ENCODE measurements around the gene CRADD.

Gene CRADD

GRCh38 chr12:93848523-93849101, 171.4 kb downstream of the CRADD start:
- no peak for ATAC-seq (ENCODE audit: insufficient read depth, low read depth)
- no peak for TF ChIP-seq EZH2 (IDR thresholded peaks at IDR 0.05; ENCODE audit: borderline replicate concordance, low read depth, low read length, severe bottlenecking)
- no peak for TF ChIP-seq CTCF (IDR thresholded peaks at IDR 0.05; ENCODE audit: borderline replicate concordance, extremely low read depth, low read length, poor library complexity, severe bottlenecking)
- H2AFZ ChIP-seq (ENCODE audit: low read depth, low read length), result no peak overlapping the region

GRCh38 chr12:93849946-93850345, 172.8 kb downstream of the CRADD start:
- no peaks in the 10 kb centered on the region for H3K79me2 ChIP-seq (ENCODE audit: insufficient read depth, low read length)
- TF ChIP-seq CTCF (IDR thresholded peaks at IDR 0.05; ENCODE audit: borderline replicate concordance, extremely low read depth, low read length, poor library complexity, severe bottlenecking) (no peak), EZH2 (IDR thresholded peaks at IDR 0.05; ENCODE audit: borderline replicate concordance, low read depth, low read length, severe bottlenecking) (no peak)
- no peak for ATAC-seq (ENCODE audit: insufficient read depth, low read depth)

More at GRCh38 chr12:93848523-93849101, 171.4 kb downstream of the CRADD start:
- 0 out of 2 replicates have a peak, but pooled peaks cover 4% of the 10 kb centered on the region for H3K36me3 ChIP-seq (ENCODE audit: insufficient read depth, low read length)
- H3K4me2 ChIP-seq (ENCODE audit: insufficient read depth, low read length), result no peak overlapping the region
- no peaks in the 10 kb centered on the region for H3K79me2 ChIP-seq (ENCODE audit: insufficient read depth, low read length)
- H3K4me3 ChIP-seq (ENCODE audit: low read depth in 1 of 2, low read length in 2 of 2), result no peak overlapping the region
- no peak for DNase-seq
- peaks cover 42% of the 10 kb centered on the region for H3K4me1 ChIP-seq (ENCODE audit: insufficient read depth, low read length)
- no peak overlapping the region for H3K9ac ChIP-seq (ENCODE audit: low read depth, low read length)
- no peaks in the 10 kb centered on the region for H4K20me1 ChIP-seq (ENCODE audit: insufficient read depth, low read length)
- peak overlapping the region; percentile 11 for H3K27ac ChIP-seq (ENCODE audit: low read length)
- no peaks in the 10 kb centered on the region for H3K27me3 ChIP-seq (ENCODE audit: insufficient read depth, low read length, poor library complexity)
- H3K9me3 ChIP-seq (ENCODE audit: insufficient read depth, low read length, severe bottlenecking), result no peaks in the 10 kb centered on the region

GRCh38 chr12:93850481-93851256, 173.5 kb downstream of the CRADD start:
- H2AFZ ChIP-seq (ENCODE audit: low read depth, low read length), result peak overlapping the region; percentile 33
- H3K9me3 ChIP-seq (ENCODE audit: insufficient read depth, low read length, severe bottlenecking), result no peaks in the 10 kb centered on the region
- 0 out of 2 replicates have a peak, but pooled peaks cover 4% of the 10 kb centered on the region for H3K36me3 ChIP-seq (ENCODE audit: insufficient read depth, low read length)
- H3K4me3 ChIP-seq (ENCODE audit: low read depth in 1 of 2, low read length in 2 of 2), result no peak overlapping the region; a peak in 1 of 4 replicates
- no peaks in the 10 kb centered on the region for H3K27me3 ChIP-seq (ENCODE audit: insufficient read depth, low read length, poor library complexity)
- H4K20me1 ChIP-seq (ENCODE audit: insufficient read depth, low read length), result no peaks in the 10 kb centered on the region
- H3K27ac ChIP-seq (ENCODE audit: low read length), result peak overlapping the region; percentile 72
- TF ChIP-seq CTCF (IDR thresholded peaks at IDR 0.05; ENCODE audit: borderline replicate concordance, extremely low read depth, low read length, poor library complexity, severe bottlenecking) (no peak), EZH2 (IDR thresholded peaks at IDR 0.05; ENCODE audit: borderline replicate concordance, low read depth, low read length, severe bottlenecking) (no peak)
- peak overlapping the region; percentile 44 for H3K4me2 ChIP-seq (ENCODE audit: insufficient read depth, low read length)
- H3K79me2 ChIP-seq (ENCODE audit: insufficient read depth, low read length), result no peaks in the 10 kb centered on the region
- ATAC-seq (ENCODE audit: insufficient read depth, low read depth) (no peak), DNase-seq (no peak)
- no peak overlapping the region for H3K9ac ChIP-seq (ENCODE audit: low read depth, low read length)
- peaks cover 49% of the 10 kb centered on the region for H3K4me1 ChIP-seq (ENCODE audit: insufficient read depth, low read length)

More at GRCh38 chr12:93849946-93850345, 172.8 kb downstream of the CRADD start:
- H3K4me2 ChIP-seq (ENCODE audit: insufficient read depth, low read length), result no peak overlapping the region
- H3K27me3 ChIP-seq (ENCODE audit: insufficient read depth, low read length, poor library complexity), result no peaks in the 10 kb centered on the region
- no peak overlapping the region for H2AFZ ChIP-seq (ENCODE audit: low read depth, low read length)
- H3K9ac ChIP-seq (ENCODE audit: low read depth, low read length), result no peak overlapping the region
- DNase-seq, result no peak
- H3K27ac ChIP-seq (ENCODE audit: low read length), result no peak overlapping the region
- peaks cover 49% of the 10 kb centered on the region for H3K4me1 ChIP-seq (ENCODE audit: insufficient read depth, low read length)
- no peak overlapping the region for H3K4me3 ChIP-seq (ENCODE audit: low read depth in 1 of 2, low read length in 2 of 2)
- no peaks in the 10 kb centered on the region for H4K20me1 ChIP-seq (ENCODE audit: insufficient read depth, low read length)
- H3K9me3 ChIP-seq (ENCODE audit: insufficient read depth, low read length, severe bottlenecking), result no peaks in the 10 kb centered on the region
- 0 out of 2 replicates have a peak, but pooled peaks cover 4% of the 10 kb centered on the region for H3K36me3 ChIP-seq (ENCODE audit: insufficient read depth, low read length)

All from DND-41 (cell line).